HK-2 (cell line): ENCODE measurements around the gene SENP1.

Experiments
- DNase-seq: peaks from one replicate; pipeline ENCODE4 v3.0.0-alpha.2; 2018; ENCODE audit not compliant: unreplicated experiment

Gene SENP1

GRCh38 chr12:48036818-48037217 is 69.1 kb downstream of the SENP1 start:
- DNase-seq, result no peak

GRCh38 chr12:48034835-48035805 is 70.8 kb downstream of the SENP1 start:
- no peak for DNase-seq

- no peak for DNase-seq
These were observed 72.4 kb downstream of the SENP1 start for GRCh38 chr12:48033451-48033850.

GRCh38 chr12:48032597-48032996 is 73.3 kb downstream of the SENP1 start:
- DNase-seq, result no peak

GRCh38 chr12:48031135-48031960 is 74.5 kb downstream of the SENP1 start:
- no peak for DNase-seq

DNA sequence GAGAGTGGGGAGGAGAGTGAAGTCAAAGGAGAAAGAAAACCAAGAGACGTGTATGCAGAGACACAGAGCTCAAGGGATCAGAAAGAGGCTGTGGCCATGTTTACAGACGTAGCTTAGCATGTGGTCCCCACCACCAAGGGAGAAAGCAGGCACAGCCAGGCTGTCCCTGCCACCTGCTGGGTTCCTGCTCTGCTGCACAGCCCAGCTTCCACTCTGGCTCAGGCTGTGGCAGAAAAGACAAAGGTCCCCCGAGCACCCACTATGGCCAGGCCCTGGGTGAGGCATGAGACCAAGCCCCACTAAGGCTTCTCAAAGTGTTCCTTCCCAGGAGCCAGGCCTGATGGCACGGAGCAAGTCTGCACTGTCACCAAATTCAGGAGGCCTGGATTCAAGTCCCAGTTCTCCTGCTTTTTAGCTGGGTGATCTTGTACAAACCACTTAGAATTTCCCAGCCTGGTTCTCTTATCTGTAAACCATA is 75.7 kb downstream of the SENP1 start:
- DNase-seq, result no peak

GRCh38 chr12:48029491-48030172 is 76.2 kb downstream of the SENP1 start:
- no peak for DNase-seq

DNA sequence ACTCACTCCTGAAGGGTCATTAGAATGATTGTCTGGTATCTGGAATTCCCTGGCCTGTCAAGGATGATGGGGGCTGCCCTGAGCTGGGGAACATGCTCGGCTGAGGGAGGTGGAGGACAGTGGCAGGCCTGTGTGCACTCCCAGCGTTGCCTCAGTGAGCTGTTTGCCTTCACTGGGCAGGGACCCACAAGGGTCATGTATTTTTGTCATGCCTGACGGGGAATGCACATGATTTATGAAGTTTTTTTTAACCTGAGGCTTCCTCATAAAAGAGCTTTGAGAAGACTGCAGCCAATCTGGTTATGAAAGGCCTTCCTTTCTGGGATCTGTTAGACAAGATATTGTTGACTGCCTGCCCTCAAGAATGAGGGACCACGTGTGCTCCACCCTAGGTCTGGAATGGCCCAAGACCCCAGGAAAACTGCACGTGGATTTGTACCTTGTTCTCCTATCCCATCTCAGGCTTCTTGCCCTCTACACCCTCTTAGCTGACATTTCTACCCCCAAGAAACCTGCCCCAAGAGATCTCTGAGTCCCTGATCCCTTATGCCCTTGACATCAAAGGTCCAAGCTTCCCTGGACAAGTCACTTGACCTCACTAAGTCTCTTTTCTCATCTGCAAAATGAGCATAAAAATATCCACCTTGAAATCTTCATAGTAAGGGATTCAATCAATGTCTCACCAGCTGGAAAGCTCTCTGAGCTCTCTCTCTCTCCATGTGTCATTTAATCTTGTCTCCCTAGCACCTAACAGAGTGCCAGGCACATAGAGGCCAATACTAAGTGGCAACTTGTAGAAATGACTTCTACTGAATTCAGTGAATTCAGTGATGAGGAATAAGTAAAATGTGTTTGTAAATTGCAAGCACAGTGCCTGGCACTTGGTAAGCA is 77.1 kb downstream of the SENP1 start:
- DNase-seq, result no peak

DNA sequence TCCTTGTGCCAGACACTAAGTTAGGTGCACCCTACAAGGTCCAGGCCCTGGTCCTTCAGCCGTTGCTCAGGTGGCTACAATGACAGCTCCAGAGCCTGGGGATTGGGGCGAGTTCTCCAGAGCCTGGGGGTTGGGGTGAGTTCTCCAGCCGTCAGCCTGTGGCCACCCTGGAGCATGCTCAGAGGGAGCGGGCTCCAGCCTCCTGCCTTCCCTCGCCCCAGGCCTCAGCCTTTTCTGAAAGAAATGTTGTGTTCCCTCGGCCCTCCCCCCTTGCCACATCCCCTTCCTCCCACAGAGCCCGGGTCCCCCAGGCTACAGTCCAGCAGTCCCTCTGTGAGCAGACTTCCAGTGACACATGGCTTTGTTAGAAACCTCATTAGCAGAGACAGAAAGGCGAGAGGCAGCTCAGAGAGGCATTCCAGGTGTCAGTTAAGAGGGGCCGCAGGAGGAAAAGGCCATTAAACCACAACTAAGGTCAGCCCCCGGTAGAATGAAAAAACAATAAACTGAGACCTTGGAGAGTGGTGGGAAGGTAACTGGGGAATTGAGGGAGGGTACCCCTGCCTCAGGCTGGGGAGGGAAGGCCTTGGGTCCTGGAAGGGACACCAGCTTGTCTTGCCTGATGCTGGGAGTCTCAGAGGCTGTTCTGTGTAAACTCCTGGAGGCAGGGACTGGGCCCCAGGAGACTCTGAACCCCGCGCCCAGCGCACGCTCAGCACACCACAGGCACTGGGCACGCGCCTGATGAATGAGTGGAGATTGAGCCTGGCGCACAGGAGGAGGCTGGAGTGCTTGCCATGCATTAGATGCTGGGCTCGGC is 78.5 kb downstream of the SENP1 start:
- DNase-seq, result no peak

GRCh38 chr12:48026060-48026827 is 79.6 kb downstream of the SENP1 start:
- DNase-seq, result no peak

- no peak for DNase-seq
These were observed 80.6 kb downstream of the SENP1 start for GRCh38 chr12:48025281-48025680.

- DNase-seq, result no peak
These were observed 81.1 kb downstream of the SENP1 start for GRCh38 chr12:48024735-48025134.

DNA sequence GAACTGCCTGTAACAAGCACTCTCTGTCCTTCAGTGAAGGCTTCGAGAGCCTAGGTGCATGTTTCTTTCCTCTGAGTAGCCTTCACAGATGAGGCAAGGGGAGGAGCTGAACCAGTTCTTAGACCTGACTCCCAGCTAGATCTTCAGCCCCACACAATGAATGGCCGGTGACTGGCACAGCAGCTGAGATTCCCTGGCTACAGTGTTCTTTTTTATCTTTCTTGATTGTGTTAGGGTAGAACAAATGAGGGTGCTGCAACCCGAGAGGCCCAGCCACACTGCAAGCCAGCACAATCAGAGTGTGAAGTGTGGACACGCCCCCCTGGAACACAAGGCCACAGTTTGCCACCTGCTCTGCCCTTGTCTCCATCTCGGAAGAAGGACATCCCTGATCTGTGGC is 82.5 kb downstream of the SENP1 start:
- no peak for DNase-seq

- DNase-seq, result no peak
These were observed 83.0 kb downstream of the SENP1 start for GRCh38 chr12:48022676-48023385.

- DNase-seq, result no peak
These were observed 83.7 kb downstream of the SENP1 start for GRCh38 chr12:48022180-48022521.

GRCh38 chr12:48021485-48022179 is 84.2 kb downstream of the SENP1 start:
- DNase-seq, result no peak

DNA sequence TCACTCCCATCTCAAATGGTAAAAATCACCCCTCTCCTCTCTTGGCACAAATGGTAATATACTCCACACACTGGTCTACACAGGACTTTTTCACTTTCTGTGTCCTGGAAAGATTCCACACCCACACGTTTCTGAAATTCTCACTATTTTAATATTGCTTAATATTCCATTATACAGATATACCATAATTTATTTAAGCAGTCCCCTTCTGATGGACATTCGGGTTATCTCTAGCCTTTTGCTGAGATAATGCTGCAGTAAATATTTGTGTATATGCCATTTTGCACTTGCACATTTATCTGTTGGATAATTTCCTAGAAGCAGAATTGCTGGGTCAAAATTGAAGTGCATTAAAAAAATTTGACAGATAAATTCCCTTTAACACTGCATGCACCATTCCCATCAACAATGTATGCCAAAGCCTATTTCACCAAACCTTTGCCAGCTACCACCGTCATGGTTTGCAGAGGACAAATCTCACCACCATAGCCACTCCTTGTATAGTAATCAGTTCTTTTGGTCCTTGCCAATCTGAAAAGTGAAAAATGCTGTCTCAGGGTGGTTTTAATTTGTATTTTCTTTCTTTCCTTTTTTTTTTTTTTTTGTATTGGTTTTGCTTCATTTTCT is 86.1 kb downstream of the SENP1 start:
- no peak for DNase-seq

GRCh38 chr12:48018618-48018995 is 87.3 kb downstream of the SENP1 start:
- DNase-seq, result no peak
